ENCODE results near the gene LILRA5.
"Not testable (repeated sequence)": the region's sequence is repeated elsewhere in the genome, so short reads cannot be mapped to it uniquely, and the experiment has no call there.

LILRA5 gene

GRCh38 chr19:54281007-54281728 is 31.8 kb downstream of the LILRA5 start, which contains the start of gene LILRB2:
Gene LILRB2 (minus strand): TSS chr19:54281110. CDS start chr19:54280496, 614 bp downstream.
- DNase-seq, result no peak
- peaks cover 75% of the 10 kb centered on the region for H3K27me3 Mint-ChIP-seq
- peaks cover 13% of the 10 kb centered on the region for H3K4me1 Mint-ChIP-seq
- CTCF ChIA-PET, result no interaction called here
- H3K36me3 Mint-ChIP-seq, result no peaks in the 10 kb centered on the region
- H3K9me3 Mint-ChIP-seq, result no peaks in the 10 kb centered on the region
- H3K27ac Mint-ChIP-seq, result no peak within 1 kb of the TSS
- no peak within 1 kb of the TSS for H3K4me3 Mint-ChIP-seq

- DNase-seq, H3K4me3 Mint-ChIP-seq, CTCF ChIA-PET, H3K36me3 Mint-ChIP-seq, H3K9me3 Mint-ChIP-seq, H3K27ac Mint-ChIP-seq: not testable (repeated sequence)
- Mint-ChIP-seq H3K4me1 (peaks cover 13% of the 10 kb centered on the region), H3K27me3 (peaks cover 67% of the 10 kb centered on the region)
Measured at GRCh38 chr19:54280441-54280840, 32.5 kb downstream of the LILRA5 start.

GRCh38 chr19:54280025-54280424 is 32.9 kb downstream of the LILRA5 start:
- H3K4me3 Mint-ChIP-seq, H3K27ac Mint-ChIP-seq, H3K9me3 Mint-ChIP-seq, CTCF ChIA-PET, DNase-seq, H3K36me3 Mint-ChIP-seq: not testable (repeated sequence)
- Mint-ChIP-seq H3K27me3 (peaks cover 68% of the 10 kb centered on the region), H3K4me1 (peaks cover 13% of the 10 kb centered on the region)

- CTCF ChIA-PET, result no interaction called here
- H3K36me3 Mint-ChIP-seq, result no peaks in the 10 kb centered on the region
- H3K9me3 Mint-ChIP-seq, result no peaks in the 10 kb centered on the region
- no peak for DNase-seq
- no peak overlapping the region for H3K4me3 Mint-ChIP-seq
- peaks cover 70% of the 10 kb centered on the region for H3K27me3 Mint-ChIP-seq
- peaks cover 9% of the 10 kb centered on the region for H3K4me1 Mint-ChIP-seq
- H3K27ac Mint-ChIP-seq, result no peak overlapping the region
Measured at GRCh38 chr19:54279406-54279962, 33.5 kb downstream of the LILRA5 start.

GRCh38 chr19:54278571-54279195 is 34.3 kb downstream of the LILRA5 start:
- CTCF ChIA-PET, H3K27ac Mint-ChIP-seq, H3K4me3 Mint-ChIP-seq, H3K36me3 Mint-ChIP-seq, H3K4me1 Mint-ChIP-seq, DNase-seq, H3K9me3 Mint-ChIP-seq: not testable (repeated sequence)
- H3K27me3 Mint-ChIP-seq, result peaks cover 64% of the 10 kb centered on the region

- H3K9me3 Mint-ChIP-seq, DNase-seq, H3K36me3 Mint-ChIP-seq, H3K4me1 Mint-ChIP-seq, CTCF ChIA-PET, H3K27ac Mint-ChIP-seq, H3K4me3 Mint-ChIP-seq: not testable (repeated sequence)
- peaks cover 61% of the 10 kb centered on the region for H3K27me3 Mint-ChIP-seq
Measured at GRCh38 chr19:54278056-54278455, 34.9 kb downstream of the LILRA5 start.

- H3K9me3 Mint-ChIP-seq, CTCF ChIA-PET, H3K36me3 Mint-ChIP-seq, H3K4me3 Mint-ChIP-seq, H3K27ac Mint-ChIP-seq, H3K4me1 Mint-ChIP-seq, DNase-seq: not testable (repeated sequence)
- H3K27me3 Mint-ChIP-seq, result peaks cover 57% of the 10 kb centered on the region
Measured at GRCh38 chr19:54277111-54277615, 35.8 kb downstream of the LILRA5 start.

- CTCF ChIA-PET, result no interaction called here
- no peaks in the 10 kb centered on the region for H3K9me3 Mint-ChIP-seq
- H3K36me3 Mint-ChIP-seq, result no peaks in the 10 kb centered on the region
- no peak for DNase-seq
- no peak overlapping the region for H3K4me3 Mint-ChIP-seq
- H3K4me1 Mint-ChIP-seq, result no peaks in the 10 kb centered on the region
- peaks cover 54% of the 10 kb centered on the region for H3K27me3 Mint-ChIP-seq
- H3K27ac Mint-ChIP-seq, result no peak overlapping the region
Measured at GRCh38 chr19:54275951-54276350, 37.0 kb downstream of the LILRA5 start.

- H3K4me3 Mint-ChIP-seq, H3K4me1 Mint-ChIP-seq, H3K36me3 Mint-ChIP-seq, DNase-seq, CTCF ChIA-PET, H3K9me3 Mint-ChIP-seq, H3K27ac Mint-ChIP-seq: not testable (repeated sequence)
- peaks cover 42% of the 10 kb centered on the region for H3K27me3 Mint-ChIP-seq
Measured at GRCh38 chr19:54274516-54274915, 38.5 kb downstream of the LILRA5 start.

- no peak overlapping the region for H3K4me3 Mint-ChIP-seq
- H3K27me3 Mint-ChIP-seq, result peaks cover 37% of the 10 kb centered on the region
- H3K27ac Mint-ChIP-seq, result no peak overlapping the region
- DNase-seq, result no peak
- H3K9me3 Mint-ChIP-seq, result no peaks in the 10 kb centered on the region
- H3K4me1 Mint-ChIP-seq, result no peaks in the 10 kb centered on the region
- H3K36me3 Mint-ChIP-seq, result no peaks in the 10 kb centered on the region
- CTCF ChIA-PET, result no interaction called here
Measured at GRCh38 chr19:54273821-54274220, 39.1 kb downstream of the LILRA5 start.

GRCh38 chr19:54272181-54272580 is 40.8 kb downstream of the LILRA5 start:
- CTCF ChIA-PET, H3K4me1 Mint-ChIP-seq, H3K9me3 Mint-ChIP-seq, H3K4me3 Mint-ChIP-seq, H3K36me3 Mint-ChIP-seq, DNase-seq, H3K27ac Mint-ChIP-seq: not testable (repeated sequence)
- peaks cover 39% of the 10 kb centered on the region for H3K27me3 Mint-ChIP-seq

- peaks cover 44% of the 10 kb centered on the region for H3K27me3 Mint-ChIP-seq
- H3K36me3 Mint-ChIP-seq, CTCF ChIA-PET, DNase-seq, H3K4me3 Mint-ChIP-seq, H3K27ac Mint-ChIP-seq, H3K9me3 Mint-ChIP-seq, H3K4me1 Mint-ChIP-seq: not testable (repeated sequence)
Measured at GRCh38 chr19:54271587-54271986, 41.4 kb downstream of the LILRA5 start.

GRCh38 chr19:54271106-54271505 is 41.9 kb downstream of the LILRA5 start:
- Mint-ChIP-seq H3K4me3 (no peak overlapping the region), H3K4me1 (no peaks in the 10 kb centered on the region), H3K27ac (no peak overlapping the region), H3K36me3 (no peaks in the 10 kb centered on the region), H3K9me3 (no peaks in the 10 kb centered on the region), H3K27me3 (peaks cover 45% of the 10 kb centered on the region)
- CTCF ChIA-PET, result no interaction called here
- DNase-seq, result no peak

- no peak overlapping the region for H3K27ac Mint-ChIP-seq
- peaks cover 42% of the 10 kb centered on the region for H3K27me3 Mint-ChIP-seq
- no peak overlapping the region for H3K4me3 Mint-ChIP-seq
- H3K4me1 Mint-ChIP-seq, result no peaks in the 10 kb centered on the region
- DNase-seq, result no peak
- no peaks in the 10 kb centered on the region for H3K36me3 Mint-ChIP-seq
- H3K9me3 Mint-ChIP-seq, result no peaks in the 10 kb centered on the region
- CTCF ChIA-PET, result interaction anchor here (1.2 to 1.9 kb wide), 2 partner anchors 9 to 39 kb away, joined by 3 to 6 read pairs; no protein-coding TSS in a partner anchor
Measured at GRCh38 chr19:54268936-54269335, 44.0 kb downstream of the LILRA5 start.

- Mint-ChIP-seq H3K4me1 (no peaks in the 10 kb centered on the region), H3K9me3 (no peaks in the 10 kb centered on the region), H3K36me3 (no peaks in the 10 kb centered on the region), H3K27ac (no peak overlapping the region), H3K4me3 (no peak overlapping the region), H3K27me3 (peaks cover 27% of the 10 kb centered on the region)
- CTCF ChIA-PET, result interaction anchor here (0.9 to 3.3 kb wide), 18 partner anchors 9 to 126 kb away, joined by 3 to 16 read pairs (median 5); partner anchors contain the start of genes LENG1, LILRB5 and TMC4
- peak; percentile 84 for DNase-seq
Measured at GRCh38 chr19:54266133-54266532, 46.8 kb downstream of the LILRA5 start.
